Body of pancreas (tissue), 4 donors: ENCODE results near the gene SMURF2. TPM values are rescaled to one million over a fixed set of nuclear protein-coding genes. Genes with fewer than 3 reads are reported as not detected.

ENCODE experiments used
- ATAC-seq: fragments of 150-250 bp; one replicate; pipeline ENCODE4 v1.9.1; 2016
- DNase-seq, 4 donors: peaks; one replicate each; pipeline ENCODE4 v3.0.0-alpha.2; 2019
- H3K27ac ChIP-seq, 4 donors: fragments of 200-600 bp; sonication (generic); 1 replicate in 3 of 4; 2 replicates in 1 of 4; pipeline versions ENCODE4 v1.5.1 to v1.6.1; 2016 to 2019; ENCODE audit warnings: mild to moderate bottlenecking in 1 of 4, mixed read lengths in 1 of 4, moderate library complexity in 1 of 4
- H3K27me3 ChIP-seq, 2 donors: fragments of 200-600 bp; sonication (generic); one replicate each; pipeline ENCODE4 v1.6.0; 2016; ENCODE audit warnings: mild to moderate bottlenecking in 1 of 2
- H3K36me3 ChIP-seq, 2 donors: fragments of 200-600 bp; sonication (generic); replicated peaks in 1 of 2; 2 replicates each; pipeline ENCODE4 v1.5.1; 2016; ENCODE audit warnings: low read depth in 2 of 2; ENCODE audit not compliant: insufficient read depth in 1 of 2
- H3K4me1 ChIP-seq: fragments of 200-600 bp; sonication (generic); one replicate; pipeline ENCODE4 v1.6.0; 2016
- H3K4me3 ChIP-seq, 2 donors: fragments of 200-600 bp; sonication (generic); 1 replicate in 1 of 2; 2 replicates in 1 of 2; pipeline ENCODE4 v1.5.1; 2016 to 2019
- H3K9me3 ChIP-seq, 3 donors: fragments of 200-600 bp; sonication (generic); 1 replicate in 2 of 3; 2 replicates in 1 of 3; pipeline ENCODE4 v1.5.1; 2016
- POLR2A ChIP-seq, 3 donors: fragments of 450-650 bp; IDR thresholded peaks; one replicate each; pipeline ENCODE4 v1.6.1; 2016; ENCODE audit warnings: antibody characterized with exemption in 3 of 3, mild to moderate bottlenecking in 2 of 3
- whole genome bisulfite sequencing, 2 donors: methylation state at CpG; one replicate each; pipeline ENCODE4 v1.1.5; 2017; 5-methylcytosine and 5-hydroxymethylcytosine counted together
- intact Hi-C: fragments of 100-400 bp; cut with DNase I; formaldehyde crosslinking; loops from one replicate; pipeline ENCODE4 v1.15.1; 2023
- total RNA-seq, 2 donors: library from RNA; depleted of rRNA; stranded (reverse); fragments of >200 nt; gene quantifications; one replicate each; pipeline ENCODE4 v1.1.0, GENCODE V29; 2016
- TF ChIP-seq, protein P1 (sequence below), 7 experiments: fragments of 450-650 bp in 4 of 7; fragments of 200-600 bp in 3 of 7; sonication (generic) in 3 of 7; IDR thresholded peaks; one replicate each; pipeline ENCODE4 v1.5.1; 2016 to 2019; ENCODE audit warnings: antibody characterized with exemption in 7 of 7

Gene SMURF2
- total RNA-seq, 2 donors from 2014 or later = 10.6 to 15.5 TPM

DNA sequence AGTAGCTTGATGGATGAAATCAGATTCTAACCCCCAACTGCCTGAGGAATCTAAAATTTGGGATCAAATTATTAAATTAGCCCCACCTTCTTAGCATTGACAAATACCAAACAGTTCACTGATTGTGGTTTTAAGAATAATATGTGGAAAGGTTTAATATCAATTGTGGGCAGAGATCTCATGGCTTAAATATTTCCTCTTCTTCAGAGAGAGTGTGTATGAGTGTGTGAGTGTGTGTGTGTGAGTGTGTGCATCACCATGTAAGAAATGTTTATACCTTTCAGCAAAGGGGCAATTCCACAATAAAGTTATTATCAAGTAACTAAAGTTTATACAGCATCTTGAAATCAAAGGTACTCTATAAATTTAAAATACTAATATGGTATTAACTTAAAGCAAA, 3.2 kb downstream of the SMURF2 start:
- no peaks in the 10 kb centered on the region for H3K9me3 ChIP-seq
- H3K4me3 ChIP-seq = no peak overlapping the region
- H3K27me3 ChIP-seq = no peaks in the 10 kb centered on the region
- DNase-seq (no peak), ATAC-seq (no peak)
- no peaks in the 10 kb centered on the region for H3K36me3 ChIP-seq
- TF ChIP-seq POLR2A (IDR thresholded peaks at IDR 0.05) = no peak
- TF ChIP-seq, protein P1, sequence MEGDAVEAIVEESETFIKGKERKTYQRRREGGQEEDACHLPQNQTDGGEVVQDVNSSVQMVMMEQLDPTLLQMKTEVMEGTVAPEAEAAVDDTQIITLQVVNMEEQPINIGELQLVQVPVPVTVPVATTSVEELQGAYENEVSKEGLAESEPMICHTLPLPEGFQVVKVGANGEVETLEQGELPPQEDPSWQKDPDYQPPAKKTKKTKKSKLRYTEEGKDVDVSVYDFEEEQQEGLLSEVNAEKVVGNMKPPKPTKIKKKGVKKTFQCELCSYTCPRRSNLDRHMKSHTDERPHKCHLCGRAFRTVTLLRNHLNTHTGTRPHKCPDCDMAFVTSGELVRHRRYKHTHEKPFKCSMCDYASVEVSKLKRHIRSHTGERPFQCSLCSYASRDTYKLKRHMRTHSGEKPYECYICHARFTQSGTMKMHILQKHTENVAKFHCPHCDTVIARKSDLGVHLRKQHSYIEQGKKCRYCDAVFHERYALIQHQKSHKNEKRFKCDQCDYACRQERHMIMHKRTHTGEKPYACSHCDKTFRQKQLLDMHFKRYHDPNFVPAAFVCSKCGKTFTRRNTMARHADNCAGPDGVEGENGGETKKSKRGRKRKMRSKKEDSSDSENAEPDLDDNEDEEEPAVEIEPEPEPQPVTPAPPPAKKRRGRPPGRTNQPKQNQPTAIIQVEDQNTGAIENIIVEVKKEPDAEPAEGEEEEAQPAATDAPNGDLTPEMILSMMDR (IDR thresholded peaks at IDR 0.05) = no peak
- peaks cover 41% of the 10 kb centered on the region for H3K4me1 ChIP-seq
- intact Hi-C loops = no loop called here
- H3K27ac ChIP-seq = no peak overlapping the region

DNA sequence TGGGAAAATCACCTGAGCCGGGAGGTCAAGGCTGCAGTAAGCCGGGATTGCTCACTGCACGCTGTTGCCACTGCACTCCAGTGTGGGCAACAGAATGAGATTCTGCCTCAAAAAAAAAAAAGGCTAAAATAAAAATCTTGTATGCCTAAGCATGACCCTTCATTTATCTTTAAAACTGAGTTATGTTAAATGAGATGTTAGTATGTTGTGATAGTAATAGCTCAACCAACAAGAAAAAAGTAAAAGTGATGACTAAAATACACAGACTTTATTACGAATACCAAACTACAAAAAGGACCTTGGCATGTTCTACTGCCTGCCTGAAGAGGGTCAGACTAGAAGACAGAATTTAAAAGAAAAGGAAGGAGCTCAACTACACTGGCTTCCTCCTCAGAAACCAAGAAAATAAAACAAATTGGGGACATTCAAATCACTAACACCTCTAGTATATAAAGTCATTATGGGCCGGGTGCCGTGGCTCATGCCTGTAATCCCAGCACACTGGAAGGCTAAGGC, 4.4 kb downstream of the SMURF2 start:
- intact Hi-C loops = no loop called here
- Histone ChIP-seq H3K4me3 (no peak overlapping the region), H3K4me1 (peaks cover 38% of the 10 kb centered on the region), H3K27me3 (no peaks in the 10 kb centered on the region), H3K27ac (no peak overlapping the region), H3K36me3 (no peaks in the 10 kb centered on the region), H3K9me3 (no peaks in the 10 kb centered on the region)
- 73 to 76% methylated on average over 6 of the region's 6 CpGs for WGBS, 2 donors
- DNase-seq (no peak), ATAC-seq (no peak)
- TF ChIP-seq, protein P1 (IDR thresholded peaks at IDR 0.05) = no peak
- TF ChIP-seq POLR2A (IDR thresholded peaks at IDR 0.05) = no peak

DNA sequence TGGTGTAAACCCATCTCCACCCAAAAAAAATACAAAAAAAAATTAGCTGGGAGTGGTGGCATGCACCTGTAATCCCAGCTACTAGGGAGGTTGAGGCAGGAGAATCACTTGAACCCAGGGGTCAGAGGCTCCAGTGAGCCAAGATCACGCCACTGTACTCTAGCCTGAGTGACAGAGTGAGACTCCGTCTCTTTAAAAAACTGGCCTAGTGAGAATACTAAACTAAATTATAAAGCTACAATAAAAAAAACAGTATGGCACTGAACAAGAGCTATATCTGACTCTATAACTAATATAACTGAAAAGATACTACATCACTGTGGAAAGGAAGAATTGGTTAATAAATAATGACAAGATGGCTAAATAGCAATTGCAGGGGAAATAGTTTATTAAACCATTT, 6.4 kb downstream of the SMURF2 start:
- 95 to 96% methylated on average over 2 of the region's 2 CpGs for WGBS, 2 donors
- Histone ChIP-seq H3K36me3 (no peaks in the 10 kb centered on the region), H3K9me3 (no peaks in the 10 kb centered on the region), H3K4me3 (no peak overlapping the region), H3K27me3 (no peaks in the 10 kb centered on the region), H3K4me1 (peaks cover 33% of the 10 kb centered on the region), H3K27ac (no peak overlapping the region)
- ATAC-seq = no peak
- DNase-seq = no peak
- no peak for TF ChIP-seq POLR2A (IDR thresholded peaks at IDR 0.05)
- TF ChIP-seq, protein P1 (IDR thresholded peaks at IDR 0.05) = no peak
- intact Hi-C loops = no loop called here

DNA sequence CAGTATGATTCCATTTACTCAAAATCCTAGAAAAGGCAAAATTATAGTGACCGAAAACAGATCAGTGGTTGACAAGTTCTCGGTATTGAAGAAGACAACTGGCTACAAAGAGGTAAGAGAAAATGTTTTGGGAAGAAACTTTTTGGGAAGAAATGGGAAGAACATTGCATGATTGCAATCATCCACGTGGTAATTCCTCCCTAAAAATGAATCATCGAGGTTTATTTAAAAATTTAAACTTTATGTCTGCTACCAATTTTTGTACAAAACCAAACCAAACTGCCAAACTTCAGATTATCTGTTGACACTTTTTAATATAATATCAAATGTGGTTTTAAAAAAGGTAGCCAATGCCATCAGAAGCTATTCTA, 8.1 kb downstream of the SMURF2 start:
- DNase-seq (no peak), ATAC-seq (no peak)
- Histone ChIP-seq H3K9me3 (no peaks in the 10 kb centered on the region), H3K4me3 (no peak overlapping the region), H3K36me3 (no peaks in the 10 kb centered on the region), H3K4me1 (peaks cover 16% of the 10 kb centered on the region), H3K27me3 (no peaks in the 10 kb centered on the region), H3K27ac (no peak overlapping the region)
- WGBS, 2 donors = 90 to 91% methylated on average over 4 of the region's 4 CpGs
- TF ChIP-seq, protein P1 (IDR thresholded peaks at IDR 0.05) = no peak
- TF ChIP-seq POLR2A (IDR thresholded peaks at IDR 0.05) = no peak
- intact Hi-C loops = no loop called here

DNA sequence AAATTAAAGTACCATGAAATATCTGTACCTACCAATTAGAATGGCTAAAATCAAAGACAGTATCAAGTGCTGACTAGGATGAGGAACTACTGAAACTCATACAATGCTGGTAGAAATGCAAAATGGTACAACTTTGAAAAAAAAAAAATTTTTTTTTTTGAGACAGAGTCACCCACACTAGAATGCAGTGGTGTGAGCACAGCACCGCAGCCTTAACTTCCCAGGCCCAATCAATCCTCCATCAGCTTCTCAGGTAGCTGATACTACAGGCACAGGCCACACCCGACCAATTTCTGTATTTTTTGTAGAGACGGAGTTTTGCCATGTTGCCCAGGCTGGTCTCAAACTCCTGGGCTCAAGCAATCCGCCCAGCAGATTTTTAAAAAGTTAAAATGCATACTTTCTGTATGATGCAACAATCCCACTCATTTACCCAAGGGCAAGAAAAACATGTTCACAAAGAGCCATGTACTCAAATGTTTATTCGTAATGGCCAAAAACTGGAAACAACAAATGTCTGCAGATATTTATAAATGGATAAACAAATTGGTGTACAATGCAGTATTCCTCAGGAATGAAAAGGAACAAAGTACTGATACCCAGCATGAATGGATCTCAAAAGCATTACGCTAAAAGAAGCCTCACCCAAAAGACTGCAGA, 8.7 kb downstream of the SMURF2 start:
- DNase-seq = no peak
- Histone ChIP-seq H3K4me1 (peaks cover 12% of the 10 kb centered on the region), H3K27me3 (no peaks in the 10 kb centered on the region), H3K36me3 (no peaks in the 10 kb centered on the region), H3K27ac (no peak overlapping the region), H3K9me3 (no peaks in the 10 kb centered on the region), H3K4me3 (no peak overlapping the region)
- WGBS, 2 donors = 86% methylated on average over 6 of the region's 6 CpGs
- intact Hi-C loops = no loop called here
- TF ChIP-seq, protein P1 (IDR thresholded peaks at IDR 0.05) = no peak
- no peak for TF ChIP-seq POLR2A (IDR thresholded peaks at IDR 0.05)
- no peak for ATAC-seq
